H1 (cell line): ENCODE results near the gene SYNGR4. TPM values are rescaled to one million over a fixed set of nuclear protein-coding genes. Genes with fewer than 3 reads are reported as not detected.

ENCODE experiments used
- CTCF ChIA-PET: fragments of 300-600 bp; sonication (Branson Sonifier 250); formaldehyde crosslinking; loops from one replicate; lab custom pipeline; 2021; ENCODE audit not compliant: partially characterized antibody; lab: Charles Lee
- POLR2A ChIA-PET: fragments of 300-600 bp; sonication (Branson Sonifier 250); formaldehyde crosslinking; loops from one replicate; lab custom pipeline; 2021; ENCODE audit warnings: inconsistent platforms; ENCODE audit not compliant: partially characterized antibody; lab: Charles Lee
- DNase-seq, 2 experiments: peaks; one replicate each; pipeline versions ENCODE4 v3.0.0 to v3.0.0-alpha.2; 2010 to 2022; ENCODE audit warnings: low spot score in 2 of 2, low read depth in 1 of 2, mixed read lengths in 1 of 2
- FAIRE-seq: peaks from 2 replicates; lab custom pipeline; 2011; peaks lifted over from hg19 to GRCh38; lab: Jason Lieb, UNC
- H2AFZ ChIP-seq: 2 replicates; pipeline ENCODE4 v1.8.1; 2012; ENCODE audit warnings: low read length, inconsistent platforms
- H2AK5ac ChIP-seq: 2 replicates; pipeline ENCODE4 v1.6.1; 2013; ENCODE audit warnings: low read depth, low read length
- H2BK120ac ChIP-seq: replicated peaks from 2 replicates; pipeline ENCODE3; 2013; ENCODE audit warnings: low read depth, low read length, inconsistent platforms
- H2BK12ac ChIP-seq: 2 replicates; pipeline ENCODE4 v1.6.1; 2013; ENCODE audit warnings: low read depth, low read length
- H2BK15ac ChIP-seq: 2 replicates; pipeline ENCODE4 v1.6.1; 2013; ENCODE audit warnings: low read length
- H2BK20ac ChIP-seq: 2 replicates; pipeline ENCODE4 v1.6.1; 2013; ENCODE audit warnings: low read length
- H2BK5ac ChIP-seq: 2 replicates; pipeline ENCODE4 v1.6.1; 2013; ENCODE audit warnings: low read depth, low read length
- H3K14ac ChIP-seq: 2 replicates; pipeline ENCODE4 v1.6.1; 2013; ENCODE audit warnings: inconsistent platforms; ENCODE audit not compliant: insufficient read length
- H3K18ac ChIP-seq: 2 replicates; pipeline ENCODE4 v1.6.1; 2013; ENCODE audit warnings: low read length; ENCODE audit errors: extremely low read depth
- H3K23ac ChIP-seq: 2 replicates; pipeline ENCODE4 v1.6.1; 2013; ENCODE audit warnings: inconsistent platforms; ENCODE audit not compliant: insufficient read length
- H3K23me2 ChIP-seq: 2 replicates; pipeline ENCODE4 v1.6.1; 2013; ENCODE audit warnings: low read depth, low read length
- H3K27ac ChIP-seq: 2 replicates; pipeline ENCODE4 v1.6.1; 2011; ENCODE audit warnings: low read depth, low read length, inconsistent platforms
- H3K27me3 ChIP-seq, 4 experiments: replicated peaks in 1 of 4; 1 replicate in 1 of 4; 2 replicates in 3 of 4; pipeline versions ENCODE4 v1.6.1 to v1.8.1; 2011 to 2013; ENCODE audit warnings: low read length in 3 of 4, mild to moderate bottlenecking in 3 of 4, inconsistent platforms in 2 of 4, mixed read lengths in 2 of 4, moderate library complexity in 1 of 4; ENCODE audit not compliant: control insufficient read depth in 3 of 4, insufficient read depth in 3 of 4; ENCODE audit errors: extremely low read depth in 1 of 4
- H3K36me3 ChIP-seq, 4 experiments: 2 replicates each; pipeline versions ENCODE4 v1.6.1 to v1.8.1; 2011 to 2013; ENCODE audit warnings: mild to moderate bottlenecking in 4 of 4, low read length in 3 of 4, moderate library complexity in 2 of 4, control low read depth in 1 of 4, inconsistent platforms in 1 of 4; ENCODE audit not compliant: insufficient read depth in 4 of 4, control insufficient read depth in 2 of 4
- H3K4ac ChIP-seq: replicated peaks from 2 replicates; pipeline ENCODE3; 2013; ENCODE audit warnings: low read length, low read depth, mixed read lengths, inconsistent platforms; ENCODE audit not compliant: insufficient read length
- H3K4me1 ChIP-seq, 4 experiments: replicated peaks in 1 of 4; 1 replicate in 1 of 4; 2 replicates in 3 of 4; pipeline versions ENCODE4 v1.6.1 to v1.8.1; 2011 to 2013; ENCODE audit warnings: low read length in 3 of 4, inconsistent platforms in 2 of 4, mixed read lengths in 1 of 4; ENCODE audit not compliant: insufficient read depth in 4 of 4, control insufficient read depth in 3 of 4
- H3K4me2 ChIP-seq, 2 experiments: 2 replicates each; pipeline versions ENCODE4 v1.6.1 to v1.8.1; 2011 to 2013; ENCODE audit warnings: low read depth in 2 of 2, low read length in 2 of 2, control low read depth in 1 of 2, inconsistent platforms in 1 of 2, mild to moderate bottlenecking in 1 of 2; ENCODE audit not compliant: insufficient read depth in 1 of 2
- H3K4me3 ChIP-seq, 4 experiments: fragments of 200-600, 300-600 bp in 1 of 4; sonication (generic), shearing (Covaris generic), sonication (Bioruptor Twin) in 1 of 4; 2 replicates each; pipeline versions ENCODE4 v1.5.1 to v1.8.1; 2011 to 2016; ENCODE audit warnings: low read length in 4 of 4, low read depth in 3 of 4, control low read depth in 2 of 4, inconsistent platforms in 2 of 4, mild to moderate bottlenecking in 2 of 4, mixed read lengths in 1 of 4, moderate library complexity in 1 of 4; ENCODE audit not compliant: insufficient read depth in 2 of 4; ENCODE audit errors: extremely low read depth in 1 of 4
- H3K56ac ChIP-seq: replicated peaks from 2 replicates; pipeline ENCODE3; 2013; ENCODE audit warnings: low read depth, mild to moderate bottlenecking, mixed read lengths, low read length, inconsistent platforms; ENCODE audit not compliant: insufficient read length
- H3K79me1 ChIP-seq: 2 replicates; pipeline ENCODE4 v1.6.1; 2013; ENCODE audit warnings: low read depth, low read length, control low read depth
- H3K79me2 ChIP-seq, 2 experiments: 2 replicates each; pipeline versions ENCODE4 v1.6.1 to v1.8.1; 2012 to 2013; ENCODE audit warnings: low read length in 2 of 2, mild to moderate bottlenecking in 2 of 2, inconsistent platforms in 1 of 2; ENCODE audit not compliant: insufficient read depth in 2 of 2, control insufficient read depth in 1 of 2
- H3K9ac ChIP-seq, 4 experiments: replicated peaks in 1 of 4; 1 replicate in 1 of 4; 2 replicates in 3 of 4; pipeline versions ENCODE4 v1.6.1 to v1.8.1; 2011 to 2013; ENCODE audit warnings: low read depth in 3 of 4, low read length in 3 of 4, control low read depth in 2 of 4, mild to moderate bottlenecking in 2 of 4, moderate library complexity in 2 of 4, inconsistent platforms in 1 of 4; ENCODE audit errors: extremely low read depth in 1 of 4
- H3K9me3 ChIP-seq, 2 experiments: 2 replicates each; pipeline versions ENCODE4 v1.6.1 to v1.8.1; 2012 to 2013; ENCODE audit warnings: mild to moderate bottlenecking in 2 of 2, moderate library complexity in 2 of 2, control low read depth in 1 of 2, inconsistent platforms in 1 of 2, low read depth in 1 of 2, low read length in 1 of 2, mixed read lengths in 1 of 2; ENCODE audit not compliant: insufficient read depth in 2 of 2
- H4K20me1 ChIP-seq, 2 experiments: replicated peaks in 1 of 2; 2 replicates each; pipeline versions ENCODE3 to v1.8.1; 2011 to 2013; ENCODE audit warnings: inconsistent platforms in 2 of 2, low read length in 2 of 2, mild to moderate bottlenecking in 1 of 2; ENCODE audit not compliant: insufficient read depth in 2 of 2, control insufficient read depth in 1 of 2
- H4K5ac ChIP-seq: 2 replicates; pipeline ENCODE4 v1.6.1; 2013; ENCODE audit warnings: low read length, low read depth, mixed read lengths, inconsistent platforms; ENCODE audit not compliant: insufficient read length
- H4K8ac ChIP-seq: 2 replicates; pipeline ENCODE4 v1.8.0; 2013; ENCODE audit warnings: mild to moderate bottlenecking, moderate library complexity, low read length, inconsistent platforms; ENCODE audit not compliant: insufficient read depth; ENCODE audit errors: extremely low read depth
- H4K91ac ChIP-seq: replicated peaks from 2 replicates; pipeline ENCODE3; 2013; ENCODE audit warnings: low read length, mixed read lengths, inconsistent platforms; ENCODE audit not compliant: insufficient read length
- CBX5 ChIP-seq: fragments of 300-800, 300-1000 bp; sonication (generic); IDR thresholded peaks from 2 replicates; pipeline ENCODE4 v1.7.1; 2016; ENCODE audit warnings: antibody characterized with exemption, low read length, low read depth
- POLR2AphosphoS5 ChIP-seq: IDR thresholded peaks from 2 replicates; pipeline ENCODE4 v1.6.1; 2011; ENCODE audit warnings: low read depth, low read length
- TEAD4 ChIP-seq: IDR thresholded peaks from 2 replicates; pipeline ENCODE4 v1.6.1; 2012; ENCODE audit warnings: low read depth, low read length, inconsistent platforms, mixed read lengths
- WGBS, 2 experiments: shearing (Covaris generic) in 1 of 2; methylation state at CpG; one replicate each; pipeline versions ENCODE4 v1.1.6 to v1.1.7; 2013 to 2015; ENCODE audit warnings: low lambda C conversion rate in 2 of 2, mixed read lengths in 2 of 2, inconsistent platforms in 1 of 2, low coverage in 1 of 2, missing lambda C conversion rate in 1 of 2; ENCODE audit not compliant: insufficient replicate concordance in 2 of 2, insufficient coverage in 1 of 2, insufficient read length in 1 of 2; ENCODE audit errors: extremely low coverage in 1 of 2, missing lambda C conversion rate in 1 of 2; 5-methylcytosine and 5-hydroxymethylcytosine counted together
- polyA plus RNA-seq, 7 experiments: library from polyadenylated mRNA; depleted of rRNA in 3 of 7; stranded (reverse) in 5 of 7; unstranded in 2 of 7; fragments of >200 nt in 5 of 7; fragments of 200-250 nt in 2 of 7; gene quantifications; 1 replicate in 5 of 7; 2 replicates in 1 of 7; 4 replicates in 1 of 7; pipeline versions ENCODE4 v1.2.1 to v1.2.3, GENCODE V29; 2011 to 2013; ENCODE audit warnings: missing spikeins in 2 of 7, mixed read lengths in 2 of 7
- total RNA-seq: library from RNA; stranded (reverse); fragmentation: NEBNext Ultra II Directional; extraction: Animal tissue kit (Norgen Biotek cat#: 25700); gene quantifications from 2 replicates; pipeline ENCODE4 v1.2.1, GENCODE V29; 2021
- TF ChIP-seq, protein P1 (sequence below): IDR thresholded peaks from 2 replicates; pipeline ENCODE4 v1.6.1; 2011; ENCODE audit warnings: low read depth, mild to moderate bottlenecking, low read length; ENCODE audit not compliant: insufficient read depth

Gene SYNGR4
- total and polyA plus RNA-seq, 2 of the 8 experiments (the other 6 are each of a cell fraction or from before 2014, with no cell fraction given): 0.41 TPM; not detected in 1

DNA sequence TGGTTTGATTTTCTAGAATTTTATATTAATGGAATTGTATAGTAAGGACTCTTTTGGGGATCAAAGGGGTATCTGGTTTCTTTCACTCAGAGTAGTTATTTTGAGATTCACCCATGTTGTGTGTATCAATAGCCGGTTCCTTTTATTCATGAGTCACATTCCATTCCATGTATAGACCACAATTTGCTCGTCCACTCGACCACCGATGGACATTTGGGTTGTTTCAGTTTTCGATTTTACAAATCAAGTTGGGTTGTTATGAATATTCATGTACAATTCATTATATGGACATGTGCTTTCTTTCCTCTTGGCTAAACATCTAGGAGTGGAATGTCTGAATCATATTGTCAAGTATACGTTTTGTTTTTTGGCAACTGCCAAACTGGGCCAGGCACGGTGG, 48.5 kb upstream of the SYNGR4 start:
- TF ChIP-seq, protein P1, sequence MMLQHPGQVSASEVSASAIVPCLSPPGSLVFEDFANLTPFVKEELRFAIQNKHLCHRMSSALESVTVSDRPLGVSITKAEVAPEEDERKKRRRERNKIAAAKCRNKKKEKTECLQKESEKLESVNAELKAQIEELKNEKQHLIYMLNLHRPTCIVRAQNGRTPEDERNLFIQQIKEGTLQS: no peak
- no peak for TF ChIP-seq POLR2AphosphoS5
- TF ChIP-seq CBX5: no peak
- no peak for TF ChIP-seq TEAD4
- DNase-seq (no peak), FAIRE-seq (no peak)
- 93% methylated on average over 7 of the region's 7 CpGs; no CpG with 5 or more reads in 1 of the 2 experiments for WGBS, 2 experiments
- no peak overlapping the region for H2BK120ac ChIP-seq
- H3K18ac ChIP-seq: no peak overlapping the region
- no peak overlapping the region for H4K91ac ChIP-seq
- H3K14ac ChIP-seq: no peak overlapping the region
- no peak overlapping the region for H2BK5ac ChIP-seq
- H3K4me1 ChIP-seq: peaks cover 0 to 11% (median 4%) of the 10 kb centered on the region in 4 experiments; a peak in 5 of 7 replicates
- H4K20me1 ChIP-seq: no peaks in the 10 kb centered on the region
- ChIA-PET POLR2A (no interaction called here), CTCF (interaction anchor here (1.1 to 5.0 kb wide), 5 partner anchors 15 to 144 kb away, joined by 3 to 60 read pairs (median 4); no protein-coding TSS in a partner anchor)
- H3K23ac ChIP-seq: no peak overlapping the region
- H3K9me3 ChIP-seq: no peaks in the 10 kb centered on the region
- no peak overlapping the region for H3K4ac ChIP-seq
- no peak overlapping the region for H3K9ac ChIP-seq
- no peak overlapping the region for H4K8ac ChIP-seq
- no peak overlapping the region for H2AFZ ChIP-seq
- H3K4me2 ChIP-seq: no peak overlapping the region
- H2BK15ac ChIP-seq: no peak overlapping the region
- no peaks in the 10 kb centered on the region for H3K79me1 ChIP-seq
- H3K27me3 ChIP-seq: no peaks in the 10 kb centered on the region
- no peaks in the 10 kb centered on the region; the same call in 1 of the 2 replicates for H3K23me2 ChIP-seq
- H3K36me3 ChIP-seq: no peaks in the 10 kb centered on the region
- H2AK5ac ChIP-seq: no peak overlapping the region
- no peak overlapping the region for H3K27ac ChIP-seq
- no peaks in the 10 kb centered on the region for H3K79me2 ChIP-seq
- no peak overlapping the region for H3K56ac ChIP-seq
- H2BK20ac ChIP-seq: no peak overlapping the region
- H2BK12ac ChIP-seq: no peak overlapping the region
- no peak overlapping the region for H4K5ac ChIP-seq
- H3K4me3 ChIP-seq: no peak overlapping the region
